ENCODE data around the gene TNFAIP8L2. TPM values are rescaled to one million over a fixed set of nuclear protein-coding genes. Genes with fewer than 3 reads are reported as not detected.

TNFAIP8L2 gene
- total RNA-seq, 1 experiment from 2014 or later: not detected

DNA sequence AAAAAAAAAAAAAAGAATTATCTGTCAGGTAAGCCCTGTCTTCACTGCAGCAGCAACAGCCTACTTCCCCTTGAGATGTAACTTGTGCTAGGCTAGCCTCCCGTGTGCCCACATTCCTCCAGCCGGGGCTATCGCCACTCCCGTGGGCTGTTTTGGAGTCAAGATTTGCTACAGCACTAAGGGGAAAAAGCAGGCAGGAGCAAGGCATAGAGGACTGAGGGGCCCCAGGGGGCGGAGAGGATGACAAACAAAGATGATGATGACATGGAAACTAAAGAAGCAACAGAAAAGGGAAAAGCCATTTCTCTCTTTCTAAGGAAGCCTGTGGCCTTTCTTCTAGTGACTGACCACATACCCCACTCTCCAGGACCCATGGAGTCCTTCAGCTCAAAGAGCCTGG, 1.9 kb downstream of the TNFAIP8L2 start:
- H3K9me3 Mint-ChIP-seq (ENCODE audit: low read depth, unreplicated experiment): no peaks in the 10 kb centered on the region
- intact Hi-C loops (cut with micrococcal nuclease; ENCODE audit: unreplicated experiment): no loop called here
- no TSS peak for BruUV-seq (replicated peaks)
- no peaks in the 10 kb centered on the region for H3K4me1 Mint-ChIP-seq (ENCODE audit: low read depth, unreplicated experiment)
- TF ChIP-seq, protein P1, sequence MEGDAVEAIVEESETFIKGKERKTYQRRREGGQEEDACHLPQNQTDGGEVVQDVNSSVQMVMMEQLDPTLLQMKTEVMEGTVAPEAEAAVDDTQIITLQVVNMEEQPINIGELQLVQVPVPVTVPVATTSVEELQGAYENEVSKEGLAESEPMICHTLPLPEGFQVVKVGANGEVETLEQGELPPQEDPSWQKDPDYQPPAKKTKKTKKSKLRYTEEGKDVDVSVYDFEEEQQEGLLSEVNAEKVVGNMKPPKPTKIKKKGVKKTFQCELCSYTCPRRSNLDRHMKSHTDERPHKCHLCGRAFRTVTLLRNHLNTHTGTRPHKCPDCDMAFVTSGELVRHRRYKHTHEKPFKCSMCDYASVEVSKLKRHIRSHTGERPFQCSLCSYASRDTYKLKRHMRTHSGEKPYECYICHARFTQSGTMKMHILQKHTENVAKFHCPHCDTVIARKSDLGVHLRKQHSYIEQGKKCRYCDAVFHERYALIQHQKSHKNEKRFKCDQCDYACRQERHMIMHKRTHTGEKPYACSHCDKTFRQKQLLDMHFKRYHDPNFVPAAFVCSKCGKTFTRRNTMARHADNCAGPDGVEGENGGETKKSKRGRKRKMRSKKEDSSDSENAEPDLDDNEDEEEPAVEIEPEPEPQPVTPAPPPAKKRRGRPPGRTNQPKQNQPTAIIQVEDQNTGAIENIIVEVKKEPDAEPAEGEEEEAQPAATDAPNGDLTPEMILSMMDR (IDR thresholded peaks at IDR 0.05; ENCODE audit: unreplicated experiment): no peak
- H3K36me3 Mint-ChIP-seq (ENCODE audit: insufficient read depth, unreplicated experiment): no peaks in the 10 kb centered on the region
- no peak overlapping the region for H3K27ac Mint-ChIP-seq (ENCODE audit: unreplicated experiment)
- no peaks in the 10 kb centered on the region for H3K27me3 Mint-ChIP-seq (ENCODE audit: unreplicated experiment)
- DNase-seq: no peak
- CTCF ChIA-PET: interaction anchor here (0.7 to 1.8 kb wide), 4 partner anchors 48 to 306 kb away, joined by 3 to 8 read pairs (median 5); partner anchors contain the start of gene GABPB2
- no peak overlapping the region for H3K4me3 Mint-ChIP-seq (ENCODE audit: low read depth, unreplicated experiment)

DNA sequence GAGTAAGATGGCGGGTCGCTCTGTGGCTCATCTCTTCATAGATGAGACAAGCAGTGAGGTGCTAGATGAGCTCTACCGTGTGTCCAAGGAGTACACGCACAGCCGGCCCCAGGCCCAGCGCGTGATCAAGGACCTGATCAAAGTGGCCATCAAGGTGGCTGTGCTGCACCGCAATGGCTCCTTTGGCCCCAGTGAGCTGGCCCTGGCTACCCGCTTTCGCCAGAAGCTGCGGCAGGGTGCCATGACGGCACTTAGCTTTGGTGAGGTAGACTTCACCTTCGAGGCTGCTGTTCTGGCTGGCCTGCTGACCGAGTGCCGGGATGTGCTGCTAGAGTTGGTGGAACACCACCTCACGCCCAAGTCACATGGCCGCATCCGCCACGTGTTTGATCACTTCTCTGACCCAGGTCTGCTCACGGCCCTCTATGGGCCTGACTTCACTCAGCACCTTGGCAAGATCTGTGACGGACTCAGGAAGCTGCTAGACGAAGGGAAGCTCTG, 2.4 kb downstream of the TNFAIP8L2 start:
- no peaks in the 10 kb centered on the region for H3K27me3 Mint-ChIP-seq (ENCODE audit: unreplicated experiment)
- TF ChIP-seq, protein P1 (IDR thresholded peaks at IDR 0.05; ENCODE audit: unreplicated experiment): no peak

DNA sequence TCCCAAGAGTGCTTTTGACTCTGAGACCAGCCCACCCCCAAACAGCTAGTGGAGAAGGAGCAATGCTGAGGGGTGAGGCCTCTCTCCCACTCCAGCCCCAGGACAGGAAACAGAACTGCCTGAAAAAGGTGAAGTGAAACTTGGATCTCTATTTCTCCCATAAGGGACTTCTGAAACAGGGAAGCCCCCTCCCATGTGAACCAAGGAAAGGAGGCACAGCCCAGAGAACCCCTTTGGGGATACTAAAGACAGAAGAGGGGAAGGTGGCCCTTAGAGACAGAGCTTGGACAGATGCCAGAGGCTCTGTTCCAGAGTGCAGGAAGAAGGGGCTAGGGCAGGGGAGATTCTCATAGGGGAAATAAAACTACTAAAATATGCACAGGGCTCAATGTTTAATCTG, 2.9 kb downstream of the TNFAIP8L2 start:
- H3K27ac Mint-ChIP-seq (ENCODE audit: unreplicated experiment): no peak overlapping the region
- no peak overlapping the region for H3K4me3 Mint-ChIP-seq (ENCODE audit: low read depth, unreplicated experiment)
- peaks cover 1% of the 10 kb centered on the region for H3K4me1 Mint-ChIP-seq (ENCODE audit: low read depth, unreplicated experiment)
- TF ChIP-seq, protein P1 (IDR thresholded peaks at IDR 0.05; ENCODE audit: unreplicated experiment): no peak
- H3K9me3 Mint-ChIP-seq (ENCODE audit: low read depth, unreplicated experiment): no peaks in the 10 kb centered on the region
- no peak for DNase-seq
- CTCF ChIA-PET: interaction anchor here (1.4 to 1.8 kb wide), 2 partner anchors 60 to 88 kb away, joined by 3 to 8 read pairs; partner anchors contain the start of gene GABPB2
- no peaks in the 10 kb centered on the region for H3K27me3 Mint-ChIP-seq (ENCODE audit: unreplicated experiment)
- intact Hi-C loops (cut with micrococcal nuclease; ENCODE audit: unreplicated experiment): no loop called here
- H3K36me3 Mint-ChIP-seq (ENCODE audit: insufficient read depth, unreplicated experiment): no peaks in the 10 kb centered on the region
- BruUV-seq (replicated peaks): no TSS peak

More for the DNA sequence above, 2.4 kb downstream of the TNFAIP8L2 start:
- Mint-ChIP-seq H3K36me3 (ENCODE audit: insufficient read depth, unreplicated experiment) (no peaks in the 10 kb centered on the region), H3K4me3 (ENCODE audit: low read depth, unreplicated experiment) (no peak overlapping the region), H3K27ac (ENCODE audit: unreplicated experiment) (no peak overlapping the region), H3K9me3 (ENCODE audit: low read depth, unreplicated experiment) (no peaks in the 10 kb centered on the region), H3K4me1 (ENCODE audit: low read depth, unreplicated experiment) (no peaks in the 10 kb centered on the region)
- DNase-seq: no peak
- CTCF ChIA-PET: interaction anchor here (0.8 to 1.8 kb wide), 3 partner anchors 49 to 88 kb away, joined by 3 to 8 read pairs (median 7); partner anchors contain the start of gene GABPB2
- no TSS peak for BruUV-seq (replicated peaks)
- intact Hi-C loops (cut with micrococcal nuclease; ENCODE audit: unreplicated experiment): no loop called here

DNA sequence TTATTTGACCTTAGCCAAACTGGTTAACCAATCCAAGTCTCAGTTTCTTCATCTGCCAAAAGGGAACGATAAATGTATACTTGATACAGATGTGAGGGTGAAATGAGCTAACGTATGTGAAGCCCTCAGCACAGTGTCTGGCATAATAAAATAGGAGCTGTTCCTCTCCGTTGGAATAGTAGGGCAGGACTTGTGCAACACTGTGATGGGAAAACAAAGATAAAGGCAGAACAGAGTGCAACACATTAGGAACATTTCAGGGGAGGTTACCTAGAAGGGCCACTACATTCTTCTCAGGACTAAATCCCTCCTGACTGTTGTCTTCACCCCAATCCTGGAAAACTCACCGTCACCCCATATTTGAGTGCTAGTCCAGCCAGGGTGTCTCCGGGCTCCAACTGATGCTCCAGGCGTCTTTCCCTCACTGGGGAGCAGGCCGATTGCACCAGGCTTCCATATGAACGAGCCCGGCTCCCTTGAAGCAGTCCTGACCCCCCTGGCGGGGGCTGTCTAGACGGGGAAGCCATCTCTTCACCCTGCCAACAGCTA, 8.4 kb downstream of the TNFAIP8L2 start:
- TF ChIP-seq, protein P1 (IDR thresholded peaks at IDR 0.05; ENCODE audit: unreplicated experiment): no peak
- DNase-seq: no peak
- CTCF ChIA-PET: no interaction called here
- Mint-ChIP-seq H3K27ac (ENCODE audit: unreplicated experiment) (no peak overlapping the region), H3K4me1 (ENCODE audit: low read depth, unreplicated experiment) (peaks cover 16% of the 10 kb centered on the region), H3K27me3 (ENCODE audit: unreplicated experiment) (no peaks in the 10 kb centered on the region), H3K4me3 (ENCODE audit: low read depth, unreplicated experiment) (peak overlapping the region; percentile 95), H3K9me3 (ENCODE audit: low read depth, unreplicated experiment) (no peaks in the 10 kb centered on the region), H3K36me3 (ENCODE audit: insufficient read depth, unreplicated experiment) (peaks cover 37% of the 10 kb centered on the region)
- intact Hi-C loops (cut with micrococcal nuclease; ENCODE audit: unreplicated experiment): no loop called here
- no TSS peak for BruUV-seq (replicated peaks)

All from Calu3 (cell line).